HG03354 (cell line): ENCODE results near the gene GMDS.

Experiments used
- ATAC-seq: cut with Tn5 transposase; IDR thresholded peaks from one replicate; pipeline ENCODE4 v1.9.1; 2021; ENCODE audit warnings: mild to moderate bottlenecking; ENCODE audit not compliant: unreplicated experiment, poor library complexity, severe bottlenecking

GMDS gene

DNA sequence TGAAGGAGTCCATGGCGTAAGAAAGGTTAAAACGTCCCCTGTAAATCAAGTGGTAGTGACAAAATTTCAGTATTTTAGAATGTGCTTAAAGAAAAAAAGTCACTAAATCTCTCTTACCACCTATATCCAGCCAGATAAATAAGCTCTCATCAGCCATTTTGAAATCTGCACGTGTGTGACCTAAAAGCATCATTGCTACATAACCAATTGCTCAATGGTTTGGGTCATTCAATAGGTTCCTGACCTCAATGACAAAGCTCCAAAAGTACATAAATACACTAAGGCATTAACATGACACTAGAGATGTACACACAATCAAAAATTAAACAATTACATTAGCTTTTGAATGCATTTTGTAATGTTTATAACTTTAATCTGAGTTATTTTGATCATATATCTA is 272.4 kb downstream of the GMDS start:
- no peak for ATAC-seq

DNA sequence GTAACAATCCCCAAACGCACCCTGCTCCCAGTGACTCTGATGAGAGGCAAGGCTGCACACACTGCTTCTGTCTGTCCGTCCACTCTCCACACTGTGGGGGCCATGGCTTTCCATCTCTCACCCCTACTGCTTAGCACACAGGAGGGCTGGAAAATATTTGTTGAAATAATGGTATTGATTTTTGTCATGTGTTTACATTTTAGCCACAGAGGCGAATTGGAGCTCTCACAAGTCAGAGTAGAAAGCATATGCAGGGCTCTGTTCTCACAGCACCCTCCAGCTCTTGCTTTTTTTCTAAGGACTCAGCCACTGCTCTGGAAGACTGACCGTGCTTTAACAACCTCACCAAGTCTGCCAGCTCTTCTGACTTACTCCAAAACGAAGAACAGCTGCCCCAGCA is 273.8 kb downstream of the GMDS start:
- no peak for ATAC-seq

DNA sequence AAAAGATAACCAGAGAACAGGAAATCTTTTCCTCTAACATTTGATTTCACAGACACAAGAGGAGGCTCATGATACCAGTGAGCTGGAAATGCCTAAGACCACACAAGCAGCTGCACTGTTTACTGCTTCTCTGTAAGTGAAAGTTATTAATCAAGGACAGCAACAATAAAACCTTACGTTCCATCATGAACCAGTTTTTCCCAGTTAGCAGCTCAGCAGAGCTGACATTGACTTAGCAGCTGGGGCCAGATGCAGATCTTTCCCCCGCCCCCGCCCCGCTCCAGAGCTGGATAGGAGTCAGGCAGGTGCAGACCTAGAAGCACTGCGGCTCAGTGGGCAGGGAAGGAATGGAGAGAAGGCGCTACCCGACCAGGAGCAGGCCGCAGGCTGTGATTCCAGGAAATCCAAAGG is 275.2 kb downstream of the GMDS start:
- no peak for ATAC-seq

DNA sequence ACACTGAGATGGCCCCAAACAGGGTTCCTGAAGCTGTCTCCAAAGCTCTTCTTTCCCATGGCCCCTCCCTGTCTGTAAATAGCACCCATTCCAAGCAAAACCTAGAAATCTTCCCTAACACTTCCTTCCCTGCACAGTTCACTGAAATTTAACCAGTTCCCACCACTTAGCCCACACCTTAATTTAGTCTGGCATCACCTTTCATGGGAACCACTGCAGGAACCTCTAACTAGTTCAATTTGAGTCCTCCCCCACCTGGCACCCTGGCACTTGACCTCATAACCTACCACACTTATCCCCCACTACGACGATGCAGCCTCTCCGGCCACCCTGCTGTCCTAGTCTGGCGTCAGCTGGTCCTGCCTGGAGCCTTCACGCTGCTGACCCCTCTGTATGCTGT is 278.7 kb downstream of the GMDS start:
- no peak for ATAC-seq

DNA sequence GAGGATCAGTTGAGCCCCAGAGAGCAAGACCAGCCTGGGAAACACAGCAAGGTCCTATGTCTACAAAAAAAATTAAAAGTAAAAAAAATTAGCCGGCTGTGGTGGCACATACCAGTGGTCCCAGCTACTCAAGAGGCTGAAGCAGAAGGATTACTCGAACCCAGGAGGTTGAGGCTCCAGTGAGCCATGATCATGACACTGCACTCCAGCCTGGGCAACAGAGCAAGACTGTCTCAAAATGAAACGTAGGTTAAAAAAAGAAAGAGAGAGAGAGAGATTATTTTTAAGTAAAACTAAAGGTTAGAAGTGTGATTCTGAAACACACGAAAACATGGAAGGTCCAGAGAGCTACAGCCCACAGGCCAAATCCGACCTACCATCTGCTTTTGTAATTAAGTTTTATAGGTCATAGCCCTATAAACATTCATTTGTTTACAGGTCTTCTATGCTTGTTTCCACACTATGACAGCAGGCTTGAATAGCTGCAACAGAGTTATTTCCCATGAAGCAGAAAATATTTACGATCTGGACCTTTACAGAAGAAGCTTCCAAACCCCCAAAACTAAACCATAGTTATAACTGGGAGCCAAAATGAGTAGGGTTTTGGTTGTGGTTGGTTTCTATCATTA is 279.7 kb downstream of the GMDS start:
- no peak for ATAC-seq

DNA sequence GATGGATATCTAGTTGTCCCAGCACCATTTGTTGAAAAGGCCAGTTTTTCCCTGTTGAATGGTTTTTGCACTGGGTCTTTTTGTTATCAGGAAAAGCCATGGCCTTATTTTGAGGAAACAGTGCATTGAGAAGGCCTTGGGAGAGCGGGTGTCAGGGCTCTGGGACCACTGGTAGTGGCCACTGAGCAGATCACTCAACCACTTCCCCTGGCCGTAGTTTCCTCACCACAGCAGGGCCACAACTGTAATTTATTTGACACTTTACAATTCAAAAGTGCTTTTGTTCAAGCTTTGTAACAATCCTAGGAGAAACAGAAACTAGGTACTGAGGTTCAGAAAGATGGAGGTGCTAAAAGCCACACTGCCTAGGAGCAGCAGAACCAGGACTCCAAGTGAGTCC is 281.8 kb downstream of the GMDS start:
- ATAC-seq: no peak

DNA sequence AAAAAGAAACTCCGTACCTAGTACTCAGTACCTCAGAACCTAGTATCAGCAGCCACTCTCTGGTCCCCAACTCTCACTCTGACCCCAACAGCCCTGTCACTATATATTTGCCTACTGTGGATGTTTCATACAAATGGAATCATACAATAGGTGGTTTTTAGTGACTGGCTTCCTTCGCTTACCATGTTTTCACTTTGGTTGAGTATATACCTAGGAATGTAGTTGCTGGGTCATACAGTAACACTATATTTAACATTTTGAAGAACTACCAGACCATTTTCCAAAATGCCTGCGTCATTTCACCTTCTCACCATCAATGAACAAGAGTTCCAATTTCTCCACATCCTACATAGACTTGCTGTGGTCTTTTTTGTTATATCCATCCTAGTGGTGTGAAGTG is 283.2 kb downstream of the GMDS start:
- ATAC-seq: no peak

DNA sequence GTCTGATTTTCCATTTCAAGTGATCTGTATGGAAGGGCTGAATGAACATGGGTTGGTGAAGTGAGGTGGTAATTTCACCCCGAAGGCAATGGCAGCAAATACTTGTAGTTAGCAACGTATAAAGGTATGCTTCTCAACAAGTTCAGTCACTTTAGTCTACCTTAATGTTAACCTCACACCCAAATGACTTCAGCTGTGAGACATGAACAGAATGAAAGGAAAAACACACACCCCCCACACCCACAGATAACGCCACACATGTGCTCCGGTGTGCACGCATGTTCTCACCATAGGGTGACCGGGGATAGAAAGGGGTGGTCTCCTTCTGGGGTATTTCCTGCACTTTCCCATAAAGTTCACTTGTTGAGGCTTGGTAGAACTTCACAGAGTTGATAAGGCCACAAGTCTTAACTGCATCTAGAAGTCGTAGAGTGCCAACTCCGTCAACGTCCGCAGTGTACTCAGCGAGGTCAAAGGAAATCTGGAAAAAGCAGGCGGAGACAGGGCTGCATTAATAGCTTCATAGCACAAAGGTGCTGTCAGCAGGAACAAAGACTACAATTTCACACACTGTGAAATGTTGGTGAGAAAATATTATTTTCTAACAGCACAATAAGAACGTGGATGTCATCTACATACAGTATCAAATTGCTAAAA is 284.8 kb downstream of the GMDS start:
- ATAC-seq: no peak

DNA sequence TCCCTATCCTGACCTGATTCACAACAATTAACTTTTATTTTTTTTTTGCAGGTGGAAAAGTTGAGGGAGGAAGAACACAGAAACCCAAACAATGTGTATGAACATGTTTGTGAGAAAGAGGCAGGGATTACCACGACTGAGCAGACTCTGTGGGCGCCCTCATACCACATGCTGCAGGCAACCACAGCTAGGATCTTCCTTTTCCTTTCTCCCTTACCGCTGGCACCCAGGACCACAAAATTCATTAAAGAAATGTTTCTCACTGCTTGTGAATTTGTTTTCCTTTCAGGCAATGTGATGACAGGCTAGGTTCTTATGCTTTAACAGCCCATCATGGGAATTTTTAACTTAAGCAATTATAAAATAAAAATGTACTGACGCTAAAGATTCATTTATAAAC is 287.1 kb downstream of the GMDS start:
- no peak for ATAC-seq

DNA sequence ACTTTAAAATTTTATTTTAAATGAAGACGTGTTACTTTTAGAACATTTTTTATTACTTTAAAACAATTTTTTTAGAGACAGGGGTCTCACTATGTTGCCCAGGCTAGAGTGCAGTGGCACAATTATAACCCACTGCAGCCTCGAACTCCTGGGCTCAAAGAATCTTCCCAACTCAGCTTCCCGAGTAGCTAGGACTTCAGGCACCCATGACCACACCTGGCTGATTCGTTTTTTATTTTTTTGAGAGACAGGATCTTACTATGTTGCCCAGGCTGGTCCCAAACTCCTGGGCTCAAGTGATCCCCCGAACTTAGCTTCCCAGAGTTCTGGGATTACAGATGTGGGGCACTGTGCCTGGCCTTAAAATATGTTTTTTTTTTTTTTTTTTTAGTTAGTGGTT is 287.7 kb downstream of the GMDS start:
- ATAC-seq: no peak

DNA sequence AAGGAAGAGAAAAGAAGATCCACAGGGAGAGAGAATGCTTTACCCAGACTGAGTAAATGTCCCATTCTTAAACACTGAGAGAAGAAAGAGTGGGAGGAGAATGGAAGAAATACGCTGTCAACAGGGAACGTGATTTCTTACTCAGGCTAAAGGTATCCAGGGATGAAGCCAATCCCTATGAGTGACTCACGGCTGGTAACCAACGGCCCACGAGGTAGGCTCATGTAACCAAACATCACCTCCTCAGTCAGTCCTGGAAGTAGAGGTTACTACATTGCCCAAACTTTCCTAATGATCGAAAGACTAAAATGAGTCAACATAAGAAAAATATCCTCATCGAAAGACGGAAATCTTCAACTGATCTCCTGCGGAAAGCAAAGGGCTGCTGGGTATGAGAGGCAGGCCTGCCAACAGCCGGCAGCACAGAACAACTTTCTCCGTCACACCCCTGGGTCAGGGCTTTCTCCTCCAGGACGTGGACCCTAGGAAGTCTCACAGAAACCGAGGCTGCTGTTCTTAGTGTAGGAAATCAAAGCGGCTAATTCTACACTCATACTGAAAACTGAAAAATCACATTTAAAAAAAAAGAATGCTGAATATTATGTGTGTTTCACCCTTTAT is 292.6 kb downstream of the GMDS start:
- ATAC-seq: no peak

DNA sequence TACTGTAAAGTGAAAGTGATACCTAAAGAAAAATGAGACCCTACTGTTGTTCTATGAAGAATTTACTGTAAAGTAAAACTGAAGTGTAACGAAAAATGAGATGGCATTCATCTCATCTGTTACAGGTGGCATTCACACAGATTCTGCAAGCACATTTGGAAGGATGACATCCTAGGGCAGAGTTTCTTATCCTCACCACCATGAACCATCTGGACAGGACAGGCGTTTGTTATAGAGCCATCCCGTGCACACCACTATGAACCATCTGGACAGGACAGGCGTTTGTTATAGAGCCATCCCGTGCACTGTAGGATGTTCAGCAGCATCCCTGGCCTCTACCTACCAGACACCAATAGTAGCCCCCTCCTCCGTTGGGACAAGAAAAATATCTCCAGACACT is 294.8 kb downstream of the GMDS start:
- ATAC-seq: no peak

DNA sequence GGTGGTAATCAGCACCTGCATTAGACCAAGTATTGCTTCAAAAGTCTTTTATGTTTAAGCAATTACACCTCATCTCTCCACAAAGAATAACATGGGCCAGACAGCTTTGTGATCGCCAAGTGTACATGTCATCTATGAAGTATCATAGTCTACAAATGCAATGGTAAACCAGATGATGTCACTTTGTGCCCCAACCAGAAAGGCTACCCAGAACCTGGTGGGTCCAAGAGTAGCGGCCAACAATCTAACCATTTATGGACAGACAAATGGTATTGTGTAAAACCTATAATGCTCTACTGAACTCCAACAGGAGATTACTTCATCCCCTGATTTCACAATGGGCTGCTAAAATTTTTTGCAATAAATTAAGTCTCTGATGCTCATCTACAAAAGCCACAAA is 295.9 kb downstream of the GMDS start:
- ATAC-seq: no peak

DNA sequence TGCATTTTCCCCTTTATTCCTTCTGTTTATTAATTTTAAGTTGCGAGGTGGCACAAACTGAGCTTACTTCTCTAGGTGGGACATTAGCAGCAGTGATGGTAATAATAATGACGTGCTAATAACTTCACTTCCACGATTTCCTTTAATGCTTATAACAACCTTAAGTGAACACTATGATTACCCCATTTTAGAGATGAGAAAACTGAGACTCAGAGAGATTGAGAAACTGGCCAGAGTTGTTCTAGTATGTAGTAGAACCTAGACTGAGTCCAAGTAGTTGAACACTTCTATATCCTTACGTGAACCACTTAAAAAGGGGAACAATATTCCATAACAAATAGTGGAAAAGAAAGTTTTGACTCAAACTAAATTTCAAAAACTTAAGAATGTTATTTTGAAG is 297.5 kb downstream of the GMDS start:
- no peak for ATAC-seq

DNA sequence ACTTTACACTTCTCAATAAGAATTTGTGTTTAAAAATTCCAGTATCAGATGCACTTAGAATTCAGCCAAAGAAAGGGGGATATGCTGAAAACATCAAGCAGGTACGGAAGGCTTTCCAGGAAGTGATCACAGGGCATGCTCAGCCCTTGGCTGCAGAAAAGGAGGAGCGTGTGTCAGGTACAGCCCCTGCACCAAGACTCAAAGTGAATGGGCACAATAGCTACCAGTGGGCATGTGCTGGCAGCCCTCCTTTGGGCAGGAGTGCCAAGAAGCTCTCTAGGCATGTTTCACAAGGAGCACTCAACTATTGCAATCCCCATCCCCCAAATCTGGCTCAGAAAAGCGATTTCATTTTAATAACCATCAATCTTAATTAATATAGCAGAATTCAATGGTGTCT is 298.8 kb downstream of the GMDS start:
- no peak for ATAC-seq

DNA sequence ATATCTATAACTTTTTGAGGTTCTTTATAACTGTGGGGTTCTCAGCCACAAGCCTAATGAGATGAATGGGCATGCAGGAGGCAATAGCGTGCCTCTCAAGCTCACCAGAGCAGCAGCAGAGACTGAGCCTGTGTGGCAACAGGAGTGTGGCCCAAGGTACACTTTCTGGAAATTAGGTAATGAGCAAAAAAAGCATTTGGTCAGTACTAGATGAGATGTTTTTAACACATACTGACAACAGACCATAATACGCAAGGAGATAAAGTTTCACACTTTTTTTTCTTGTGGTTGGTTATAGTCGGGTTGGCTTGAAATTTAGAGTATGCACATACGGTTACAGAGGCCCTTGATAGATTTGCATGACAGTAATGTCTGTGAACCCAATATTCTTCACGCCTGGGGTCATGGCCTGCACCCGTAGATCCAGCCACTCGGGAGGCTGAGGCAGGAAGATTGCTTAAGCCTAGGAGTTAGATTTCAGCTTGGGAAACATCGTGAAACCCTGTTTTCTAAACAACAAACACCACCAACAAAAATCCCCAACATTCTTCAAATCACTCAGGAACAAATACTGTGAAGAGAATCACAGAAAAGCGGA is 300.1 kb downstream of the GMDS start:
- no peak for ATAC-seq

DNA sequence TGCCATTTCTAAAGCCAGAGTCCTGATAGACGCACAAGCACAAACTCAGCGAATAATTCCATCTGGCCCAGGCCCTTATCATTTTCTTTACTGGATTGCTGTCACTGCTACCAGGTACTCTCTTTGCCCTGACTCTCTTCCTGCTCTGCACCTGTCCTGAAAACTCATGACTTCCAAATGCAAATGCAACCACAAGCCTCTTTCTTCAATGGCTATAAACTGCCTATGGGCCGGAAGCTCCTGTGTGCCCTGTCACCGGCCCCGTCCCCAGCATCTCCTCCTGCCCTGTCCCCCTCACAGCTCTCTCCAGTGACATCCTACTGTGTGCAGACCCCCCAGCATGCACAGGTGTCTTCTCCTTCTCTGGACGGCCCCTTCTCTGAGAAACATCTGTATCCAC is 302.6 kb downstream of the GMDS start:
- no peak for ATAC-seq

DNA sequence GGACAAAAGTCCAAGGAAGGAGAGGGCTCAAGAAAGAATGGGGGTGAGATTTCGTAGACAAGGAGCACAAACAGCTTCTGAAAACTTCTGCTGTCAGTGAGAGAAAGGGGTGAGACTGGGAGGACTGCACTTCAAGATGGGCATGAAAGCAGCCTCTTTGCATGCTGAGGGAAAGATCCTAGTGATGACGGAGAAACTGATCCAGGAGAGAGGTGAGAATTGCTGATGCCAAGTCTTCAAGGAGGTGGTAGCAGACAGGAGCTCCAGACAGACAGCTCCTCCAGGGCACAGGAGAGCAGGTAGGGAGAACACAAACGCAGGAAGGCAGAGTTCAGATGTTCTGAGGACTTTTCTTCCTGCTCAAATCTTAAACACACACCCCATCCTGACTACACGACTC is 303.9 kb downstream of the GMDS start:
- ATAC-seq: no peak

DNA sequence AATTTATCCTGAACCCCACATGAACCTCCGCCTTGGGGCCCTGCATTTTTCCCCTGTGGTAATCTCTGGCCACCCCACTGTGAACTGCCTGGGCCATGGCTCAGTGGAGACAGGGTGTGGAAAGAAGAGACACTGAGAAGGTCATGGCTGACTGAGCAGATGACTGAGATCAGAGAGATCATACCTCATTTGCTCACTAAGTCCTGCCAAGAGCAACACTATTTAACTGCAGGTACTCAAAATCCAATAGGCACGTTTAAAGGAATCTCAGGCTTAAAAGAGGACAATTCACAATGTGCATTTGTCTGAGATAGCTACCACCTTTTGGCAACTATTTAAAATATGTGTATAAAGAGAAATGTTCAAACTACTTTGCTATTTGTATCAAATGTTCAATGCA is 305.0 kb downstream of the GMDS start:
- no peak for ATAC-seq

DNA sequence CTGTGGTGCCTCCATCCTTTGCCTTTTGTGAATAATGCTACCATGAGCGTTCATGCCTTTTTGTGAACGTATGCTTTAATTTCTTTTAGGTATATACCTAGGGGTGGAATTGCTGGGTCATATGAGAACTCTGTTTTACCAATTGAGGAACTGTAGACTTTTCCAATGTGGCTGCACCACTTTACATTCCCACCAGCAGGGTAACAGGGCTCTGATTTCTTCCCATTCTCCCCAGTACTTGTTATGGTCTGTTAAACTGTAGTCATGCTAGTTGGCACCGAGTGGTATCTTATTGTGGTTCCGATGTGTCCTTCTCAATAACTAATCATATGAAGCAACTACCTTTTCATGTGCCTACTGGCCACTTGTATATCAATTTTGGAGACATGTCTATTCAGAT is 312.1 kb downstream of the GMDS start:
- ATAC-seq: no peak

DNA sequence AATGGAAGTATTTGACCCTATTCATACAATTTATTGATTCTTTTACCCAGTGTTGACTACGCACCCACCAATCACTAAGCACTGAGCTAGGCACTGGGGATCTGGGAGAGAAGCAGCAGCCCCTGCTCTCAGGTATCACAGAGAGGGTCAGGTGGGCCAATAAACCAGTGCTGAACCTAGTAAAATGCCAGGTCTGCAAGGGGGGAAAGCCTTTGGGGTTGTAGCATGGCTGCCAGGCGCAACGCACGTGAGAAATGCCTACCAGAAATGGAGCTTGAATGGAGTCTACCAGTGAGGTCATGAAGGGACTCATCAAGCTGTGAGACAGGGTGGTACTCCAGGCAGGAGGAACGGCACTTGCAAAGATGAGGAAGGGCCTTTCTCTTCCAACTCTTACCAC is 313.6 kb downstream of the GMDS start:
- no peak for ATAC-seq
